Measurements from ENCODE around the gene ZNF146. TPM values are rescaled to one million over a fixed set of nuclear protein-coding genes. Genes with fewer than 3 reads are reported as not detected.

ZNF146 gene
- total and polyA plus RNA-seq, 8 donors: 9.3 to 35.2 (median 20.2) TPM

- Histone ChIP-seq H3K4me1 (peaks cover 0 to 11% (median 0%) of the 10 kb centered on the region in 3 donors), H3K27me3 (no peaks in the 10 kb centered on the region), H3K4me3 (no peak overlapping the region), H3K27ac (no peak overlapping the region), H3K36me3 (no peaks in the 10 kb centered on the region), H3K9me3 (no peaks in the 10 kb centered on the region)
- no peak for DNase-seq
- intact Hi-C loops (cut with DNase I): no loop called here
- TF ChIP-seq CTCF (IDR thresholded peaks at IDR 0.05): no peak
- ATAC-seq: no peak
- FAIRE-seq: no peak
- 80 to 89% methylated on average over 2 of the region's 2 CpGs for WGBS, 2 donors
Measured at GRCh38 chr19:36212895-36213294, 2.0 kb upstream of the ZNF146 start.

- H3K36me3 ChIP-seq: no peaks in the 10 kb centered on the region
- DNase-seq (no peak), ATAC-seq (peak in 2 of 4 donors; percentile 1 to 7), FAIRE-seq (no peak)
- 1% methylated on average over 27 of the region's 27 CpGs for WGBS, 2 donors
- H3K27ac ChIP-seq: peak overlapping the region; percentile 79 to 97 (median 90)
- no peak for TF ChIP-seq CTCF (IDR thresholded peaks at IDR 0.05)
- H3K27me3 ChIP-seq: no peaks in the 10 kb centered on the region
- intact Hi-C loops (cut with DNase I): no loop called here
- H3K4me3 ChIP-seq: peak overlapping the region; percentile 52 to 72 (median 63)
- no peaks in the 10 kb centered on the region for H3K9me3 ChIP-seq
- peaks cover 0 to 11% (median 0%) of the 10 kb centered on the region in 3 donors for H3K4me1 ChIP-seq
Measured at GRCh38 chr19:36215276-36216123, 594 bp downstream of the ZNF146 start.

GRCh38 chr19:36221474-36221873, 6.6 kb downstream of the ZNF146 start:
- H3K9me3 ChIP-seq: no peaks in the 10 kb centered on the region
- H3K4me3 ChIP-seq: no peak overlapping the region
- ATAC-seq: no peak
- no peak for DNase-seq
- H3K36me3 ChIP-seq: peaks cover 0 to 20% (median 6%) of the 10 kb centered on the region in 3 donors
- intact Hi-C loops (cut with DNase I): no loop called here
- no peaks in the 10 kb centered on the region for H3K27me3 ChIP-seq
- WGBS, 2 donors: 94% methylated on average over 4 of the region's 4 CpGs
- no peak for FAIRE-seq
- TF ChIP-seq CTCF (IDR thresholded peaks at IDR 0.05): no peak
- peaks cover 0 to 10% (median 0%) of the 10 kb centered on the region in 3 donors for H3K4me1 ChIP-seq
- H3K27ac ChIP-seq: no peak overlapping the region

- H3K36me3 ChIP-seq: peaks cover 0 to 31% (median 14%) of the 10 kb centered on the region in 3 donors
- H3K4me1 ChIP-seq: peaks cover 0 to 6% (median 0%) of the 10 kb centered on the region in 3 donors
- ATAC-seq: no peak
- intact Hi-C loops (cut with DNase I): no loop called here
- no peak for DNase-seq
- FAIRE-seq: no peak
- H3K4me3 ChIP-seq: no peak overlapping the region
- H3K27ac ChIP-seq: no peak overlapping the region
- WGBS, 2 donors: 98% methylated on average over 4 of the region's 4 CpGs
- TF ChIP-seq CTCF (IDR thresholded peaks at IDR 0.05): no peak
- no peaks in the 10 kb centered on the region for H3K27me3 ChIP-seq
- H3K9me3 ChIP-seq: no peaks in the 10 kb centered on the region
Measured at GRCh38 chr19:36222503-36222902, 7.6 kb downstream of the ZNF146 start.
